ENCODE results near the gene PHEX.

DNA sequence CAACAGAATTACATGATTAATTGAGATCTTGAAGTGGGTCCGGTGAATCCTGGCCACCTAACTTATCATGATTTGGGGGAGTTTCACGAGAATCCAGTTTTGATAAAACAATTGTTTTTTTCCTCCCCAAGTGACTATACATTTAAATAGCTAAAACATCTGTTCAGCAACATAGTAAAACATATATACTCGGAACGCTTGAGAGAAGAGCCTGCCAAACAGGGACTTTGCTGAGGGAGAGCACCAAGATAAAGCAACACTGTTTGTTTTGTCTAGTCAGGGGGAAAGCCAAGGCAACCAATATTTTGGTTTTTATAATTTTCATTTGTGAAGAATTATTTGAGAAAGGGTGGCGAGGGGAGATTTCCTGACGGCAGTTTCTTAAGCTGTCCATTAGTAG is 381 bp downstream of the PHEX start:
- TF ChIP-seq, protein P1, sequence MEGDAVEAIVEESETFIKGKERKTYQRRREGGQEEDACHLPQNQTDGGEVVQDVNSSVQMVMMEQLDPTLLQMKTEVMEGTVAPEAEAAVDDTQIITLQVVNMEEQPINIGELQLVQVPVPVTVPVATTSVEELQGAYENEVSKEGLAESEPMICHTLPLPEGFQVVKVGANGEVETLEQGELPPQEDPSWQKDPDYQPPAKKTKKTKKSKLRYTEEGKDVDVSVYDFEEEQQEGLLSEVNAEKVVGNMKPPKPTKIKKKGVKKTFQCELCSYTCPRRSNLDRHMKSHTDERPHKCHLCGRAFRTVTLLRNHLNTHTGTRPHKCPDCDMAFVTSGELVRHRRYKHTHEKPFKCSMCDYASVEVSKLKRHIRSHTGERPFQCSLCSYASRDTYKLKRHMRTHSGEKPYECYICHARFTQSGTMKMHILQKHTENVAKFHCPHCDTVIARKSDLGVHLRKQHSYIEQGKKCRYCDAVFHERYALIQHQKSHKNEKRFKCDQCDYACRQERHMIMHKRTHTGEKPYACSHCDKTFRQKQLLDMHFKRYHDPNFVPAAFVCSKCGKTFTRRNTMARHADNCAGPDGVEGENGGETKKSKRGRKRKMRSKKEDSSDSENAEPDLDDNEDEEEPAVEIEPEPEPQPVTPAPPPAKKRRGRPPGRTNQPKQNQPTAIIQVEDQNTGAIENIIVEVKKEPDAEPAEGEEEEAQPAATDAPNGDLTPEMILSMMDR (IDR thresholded peaks at IDR 0.05): no peak
- TF ChIP-seq POLR2AphosphoS5 (IDR thresholded peaks at IDR 0.05) (no peak), EP300 (IDR thresholded peaks at IDR 0.05) (no peak), POLR2A (IDR thresholded peaks at IDR 0.05; ENCODE audit: low read depth) (no peak)

All from esophagus muscularis mucosa (tissue), 4 donors.